PFSK-1 (cell line): Measurements from ENCODE around the gene HACL1.

Source experiments
- POLR2AphosphoS5 ChIP-seq: IDR thresholded peaks from 2 replicates; pipeline ENCODE4 v1.6.1; 2012; ENCODE audit warnings: low read depth, mild to moderate bottlenecking, control low read depth, low read length, moderate library complexity
- REST ChIP-seq, 2 experiments: IDR thresholded peaks; 2 replicates each; pipeline versions ENCODE4 v1.6.1 to v1.8.0; 2011 to 2012; ENCODE audit warnings: low read depth in 2 of 2, low read length in 2 of 2, control low read depth in 1 of 2, inconsistent platforms in 1 of 2, mild to moderate bottlenecking in 1 of 2, moderate library complexity in 1 of 2; ENCODE audit not compliant: insufficient read depth in 1 of 2
- SIN3A ChIP-seq: IDR thresholded peaks from 2 replicates; pipeline ENCODE4 v1.6.1; 2012; ENCODE audit warnings: mild to moderate bottlenecking, low read length, moderate library complexity, borderline replicate concordance; ENCODE audit not compliant: insufficient read depth
- TAF1 ChIP-seq: IDR thresholded peaks from 2 replicates; pipeline ENCODE4 v1.6.1; 2012; ENCODE audit warnings: low read length, control low read depth, borderline replicate concordance; ENCODE audit not compliant: insufficient read depth

- TF ChIP-seq SIN3A (no peak), POLR2AphosphoS5 (no peak), TAF1 (no peak), REST (IDR thresholded peaks at IDR 0.05; ENCODE audit: insufficient read depth in 1 of 2, low read depth in 2 of 2, low read length in 2 of 2) (no peak)
These were observed 88.3 kb downstream of the HACL1 start for GRCh38 chr3:15513116-15513515.
